CD4-positive, alpha-beta T cell treated with Interleukin-4 for 1 hour (primary cell): Measurements from ENCODE around the gene PPM1E.

Experiments used
- DNase-seq, 2 donors: peaks; one replicate each; pipeline ENCODE4 v3.0.0-alpha.2; 2020 to 2022

The PPM1E gene

GRCh38 chr17:59000022-59000421 lies 244.4 kb downstream of the PPM1E start:
- DNase-seq = no peak

DNA sequence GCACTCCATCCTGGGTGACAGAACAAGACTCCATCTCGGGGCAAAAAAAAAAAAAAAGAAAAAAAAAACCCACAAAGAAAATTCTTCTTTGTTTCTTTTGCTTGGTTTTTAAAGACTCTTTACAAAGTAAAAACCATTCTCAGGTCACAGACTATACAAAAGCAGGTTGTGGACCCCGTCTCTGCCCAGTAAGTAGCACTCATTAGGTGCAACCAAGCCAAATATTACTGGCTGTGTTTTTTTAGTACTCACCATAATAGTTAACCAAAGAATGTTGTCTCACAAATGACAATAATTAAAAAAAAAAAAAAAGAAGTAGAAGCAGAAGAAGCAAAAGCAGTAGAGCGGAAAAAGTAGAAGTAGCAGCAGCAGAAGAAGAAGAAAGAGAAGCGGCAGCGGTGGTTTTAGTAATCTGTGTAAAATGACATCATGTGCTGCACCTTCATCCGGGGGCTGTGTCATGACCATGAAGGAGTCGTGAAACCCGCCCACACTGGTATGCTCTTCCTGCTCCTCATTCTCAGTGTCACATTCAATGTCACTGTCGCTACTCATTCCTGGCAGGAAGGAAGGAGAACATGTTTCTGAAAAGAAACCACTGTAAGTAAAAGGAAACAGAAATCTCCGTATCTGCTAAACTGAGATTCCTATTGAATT lies 245.6 kb downstream of the PPM1E start:
- DNase-seq = peak; percentile 82 to 86

DNA sequence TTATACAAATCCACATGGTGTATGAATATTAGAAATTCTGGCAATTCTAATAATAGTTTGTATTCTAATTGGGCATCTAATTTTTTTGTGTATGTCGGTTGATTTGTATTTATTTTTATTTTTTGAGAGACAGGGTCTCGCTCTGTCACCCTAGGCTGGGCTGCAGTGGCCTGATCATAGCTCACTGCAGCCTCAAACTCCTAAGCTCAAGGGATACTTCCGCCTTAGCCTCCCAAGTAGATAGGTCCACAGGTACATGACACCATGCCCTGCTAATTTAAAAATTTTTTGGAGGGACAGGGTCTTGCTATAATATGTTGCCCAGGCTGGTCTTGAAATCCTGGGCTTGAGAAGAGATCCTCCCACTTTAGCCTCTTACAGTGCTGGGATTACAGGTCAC lies 246.5 kb downstream of the PPM1E start:
- no peak for DNase-seq

DNA sequence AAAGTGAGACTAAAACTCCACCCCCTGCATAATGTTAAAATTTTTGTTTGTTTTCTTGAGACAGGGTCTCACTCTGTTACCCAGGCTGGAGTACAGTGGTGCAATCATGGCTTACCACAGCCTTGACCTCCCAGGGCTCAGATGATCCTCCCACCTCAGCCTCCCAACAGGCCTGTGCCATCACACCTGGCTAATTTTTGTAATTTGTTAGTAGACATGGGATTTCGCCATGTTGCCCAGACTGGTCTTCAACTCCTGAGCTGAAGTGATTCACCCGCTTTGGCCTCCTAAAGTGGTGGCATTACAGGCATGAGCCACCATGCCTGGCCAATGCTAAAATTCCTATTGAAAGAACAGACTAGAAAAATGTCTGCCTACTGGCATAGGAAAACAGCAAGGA lies 247.2 kb downstream of the PPM1E start:
- DNase-seq = no peak

DNA sequence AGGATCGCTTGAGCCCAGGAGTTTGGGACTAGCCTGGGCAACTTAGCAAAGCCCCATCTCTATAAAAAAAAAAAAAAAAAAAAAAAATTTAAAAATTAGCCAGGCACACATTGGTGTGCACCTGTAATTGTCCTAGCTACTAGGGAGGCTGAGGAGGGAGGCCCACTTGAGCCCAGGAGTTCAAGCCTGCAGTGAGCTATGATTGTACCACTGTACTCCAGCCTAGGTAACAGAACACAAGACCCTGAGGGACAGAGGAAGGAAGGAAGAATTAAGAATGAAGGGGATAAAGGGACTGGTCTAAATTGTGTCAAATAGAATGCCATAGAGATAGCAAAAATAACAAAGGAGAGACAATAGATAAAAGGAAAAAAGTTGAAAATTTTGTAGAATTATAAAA lies 248.2 kb downstream of the PPM1E start:
- no peak for DNase-seq

GRCh38 chr17:59004338-59005111 lies 248.9 kb downstream of the PPM1E start:
- DNase-seq = peak; percentile 71 to 80

GRCh38 chr17:59007995-59008394 lies 252.3 kb downstream of the PPM1E start:
- no peak for DNase-seq

GRCh38 chr17:59008737-59009136 lies 253.1 kb downstream of the PPM1E start:
- no peak for DNase-seq

- no peak for DNase-seq
Measured at GRCh38 chr17:59010026-59010425, 254.4 kb downstream of the PPM1E start.

DNA sequence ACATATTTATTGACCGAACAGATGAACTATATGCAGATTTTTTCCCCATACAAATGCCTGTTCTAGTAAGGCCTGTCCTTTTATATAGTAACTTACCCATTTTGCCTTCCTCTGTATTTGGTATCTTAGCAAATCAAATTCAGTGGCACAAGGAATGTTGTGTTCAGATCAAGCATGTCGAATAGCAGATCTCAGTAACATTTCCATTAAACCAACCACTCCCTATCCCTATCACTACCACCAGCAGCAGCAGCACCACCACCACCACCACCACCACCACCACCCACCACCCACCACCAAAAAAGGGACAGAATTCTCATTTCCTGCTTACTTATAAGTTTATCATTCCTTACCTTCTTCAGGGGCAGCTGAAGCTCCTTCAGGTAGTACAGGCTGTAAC lies 256.3 kb downstream of the PPM1E start:
- DNase-seq = no peak

DNA sequence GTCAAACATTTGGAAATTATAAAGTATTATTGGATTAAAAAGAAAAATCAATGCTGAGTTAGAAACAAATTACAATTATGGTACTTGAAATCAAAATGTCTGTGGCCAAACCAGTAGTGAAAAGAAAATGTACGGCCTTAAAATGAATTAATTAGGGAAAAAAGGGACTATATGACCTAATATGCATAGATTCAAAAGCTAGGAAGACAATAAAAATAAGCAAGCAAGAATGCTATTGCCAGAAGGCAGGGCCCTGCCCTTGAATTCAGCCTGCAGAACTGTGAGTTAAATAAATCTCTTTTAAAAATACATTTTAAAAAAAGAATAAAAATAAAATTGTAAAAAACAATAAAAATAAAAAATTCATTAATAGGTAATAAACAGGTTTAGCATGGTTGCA lies 262.4 kb downstream of the PPM1E start:
- DNase-seq = no peak

- no peak for DNase-seq
Measured at GRCh38 chr17:59024916-59025315, 269.3 kb downstream of the PPM1E start.

GRCh38 chr17:59026176-59026939 lies 270.7 kb downstream of the PPM1E start:
- DNase-seq = no peak

DNA sequence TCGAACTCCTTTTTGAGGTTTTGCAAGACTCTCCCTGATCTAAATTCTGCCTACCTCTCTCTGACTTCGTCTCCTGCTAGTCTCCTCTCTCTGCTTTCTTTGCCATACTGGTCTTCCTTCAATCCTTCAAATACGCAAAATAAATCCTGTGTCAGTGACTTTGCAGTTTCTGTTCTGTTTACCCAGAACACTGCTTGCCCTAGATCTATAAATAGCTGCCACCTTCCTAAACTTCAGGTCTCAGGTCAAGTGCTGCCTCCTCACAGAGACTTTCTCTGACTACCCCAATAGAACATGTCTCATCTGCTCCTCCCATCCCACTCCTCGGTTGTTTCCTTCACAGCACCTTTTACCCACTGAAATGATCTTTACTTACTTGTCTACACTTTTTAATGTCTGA lies 272.1 kb downstream of the PPM1E start:
- no peak for DNase-seq

- no peak for DNase-seq
Measured at GRCh38 chr17:59028328-59028727, 272.7 kb downstream of the PPM1E start.

DNA sequence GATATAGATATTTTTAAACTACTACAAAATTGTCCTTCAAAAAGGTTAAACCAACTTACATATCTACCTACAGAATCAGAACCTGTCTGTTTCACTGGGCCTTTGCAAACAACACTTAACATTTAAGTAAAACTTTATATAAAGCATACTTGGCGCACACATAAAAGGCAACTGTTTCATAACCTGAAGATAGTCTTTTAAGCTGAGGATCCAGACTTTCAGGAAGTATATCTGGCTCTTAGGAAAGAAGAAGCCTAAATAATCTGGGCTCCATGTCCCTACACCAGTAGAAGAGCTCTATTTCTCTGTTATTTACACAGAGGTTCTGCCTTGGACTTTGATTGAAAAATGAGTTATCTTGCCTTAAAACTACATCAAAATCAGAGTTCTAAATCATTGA lies 275.2 kb downstream of the PPM1E start:
- no peak for DNase-seq
